Motor neuron (in vitro differentiated cells): ENCODE results near the gene FOXO3. TPM values are rescaled to one million over a fixed set of nuclear protein-coding genes. Genes with fewer than 3 reads are reported as not detected.
"Not testable (repeated sequence)": the region's sequence is repeated elsewhere in the genome, so short reads cannot be mapped to it uniquely, and the experiment has no call there.

Experiments
- ATAC-seq, 8 experiments: fragments of 200-7000 bp; cut with Tn5 transposase; replicated peaks in 6 of 8; 2 replicates each; pipeline ENCODE4 v1.8.0; 2021; ENCODE audit warnings: mild to moderate bottlenecking in 8 of 8, moderate library complexity in 8 of 8
- H3K27ac ChIP-seq, 2 donors: fragments of 250-450 bp; sonication (Bioruptor Pico); 2 replicates each; pipeline ENCODE4 v1.9.0; 2021; ENCODE audit warnings: antibody characterized with exemption in 2 of 2, mild to moderate bottlenecking in 2 of 2, moderate library complexity in 1 of 2
- H3K4me1 ChIP-seq, 2 donors: fragments of 250-450 bp; sonication (Bioruptor Pico); replicated peaks in 1 of 2; 2 replicates each; pipeline ENCODE4 v1.6.1; 2021; ENCODE audit warnings: antibody characterized with exemption in 2 of 2, mild to moderate bottlenecking in 2 of 2, moderate library complexity in 1 of 2
- H3K4me3 ChIP-seq, 5 donors: fragments of 250-450 bp; sonication (Bioruptor Pico); 2 replicates each; pipeline ENCODE4 v1.9.0; 2021; ENCODE audit warnings: antibody characterized with exemption in 5 of 5, mild to moderate bottlenecking in 5 of 5, moderate library complexity in 4 of 5
- WGBS, 10 experiments: fragments of 450-650 bp; shearing (Covaris generic); methylation state at CpG; one replicate each; pipeline ENCODE4 v1.0.0; 2022; 5-methylcytosine and 5-hydroxymethylcytosine counted together
- in situ Hi-C, 9 experiments: fragments of 400-800 bp; cut with MboI; loops; one replicate each; pipeline ENCODE4 v1.15.0; 2021; ENCODE audit warnings: low sequenced_read_pairs in 9 of 9, low pct_unique_long_range_greater_than_20kb in 2 of 9; ENCODE audit not compliant: unreplicated experiment in 9 of 9
- total RNA-seq, 8 experiments: library from RNA; unstranded; fragments of 300-600 nt; gene quantifications; 2 replicates each; pipeline versions ENCODE4 v1.2.3 to v1.2.4, GENCODE V29; 2022

FOXO3 gene
- total RNA-seq, 8 experiments from 2014 or later = 11.0 to 71.0 (median 20.8) TPM

GRCh38 chr6:108682383-108683119, 121.8 kb downstream of the FOXO3 start:
- in situ Hi-C loops, H3K27ac ChIP-seq, H3K4me3 ChIP-seq: not testable (repeated sequence)
- peaks cover 11 to 19% of the 10 kb centered on the region in 2 donors for H3K4me1 ChIP-seq
- 0 to 100% (median 83%) methylated on average over 1 to 2 of the region's 7 CpGs; no CpG with 5 or more reads in 6 of the 10 experiments for WGBS, 10 experiments
- peak in 1 of 8 experiments; percentile 24 for ATAC-seq

- H3K4me3 ChIP-seq, H3K27ac ChIP-seq, ATAC-seq, in situ Hi-C loops: not testable (repeated sequence)
- no CpG with 5 or more reads among the region's 2 CpGs for WGBS, 10 experiments
- H3K4me1 ChIP-seq = peaks cover 11 to 12% of the 10 kb centered on the region in 2 donors
These were observed 123.3 kb downstream of the FOXO3 start for GRCh38 chr6:108683976-108684375.

GRCh38 chr6:108684771-108685329, 124.1 kb downstream of the FOXO3 start:
- no peak overlapping the region for H3K4me3 ChIP-seq
- in situ Hi-C loops = no loop called here
- 0 to 100% (median 38%) methylated on average over 1 to 6 of the region's 8 CpGs; no CpG with 5 or more reads in 2 of the 10 experiments for WGBS, 10 experiments
- peak overlapping the region in 1 of 2 donors; percentile 41 for H3K27ac ChIP-seq
- ATAC-seq = peak in 5 of 8 experiments; percentile 74 to 94 (median 78)
- peaks cover 11 to 12% of the 10 kb centered on the region in 2 donors for H3K4me1 ChIP-seq

GRCh38 chr6:108685970-108686369, 125.3 kb downstream of the FOXO3 start:
- Histone ChIP-seq H3K27ac (no peak overlapping the region), H3K4me3 (no peak overlapping the region), H3K4me1 (peaks cover 12 to 14% of the 10 kb centered on the region in 2 donors)
- ATAC-seq = no peak
- in situ Hi-C loops = no loop called here
- WGBS, 10 experiments = 83 to 100% (median 100%) methylated on average over 1 to 2 of the region's 4 CpGs; no CpG with 5 or more reads in 7 of the 10 experiments

- Histone ChIP-seq H3K27ac (no peak overlapping the region), H3K4me3 (no peak overlapping the region), H3K4me1 (peaks cover 12 to 14% of the 10 kb centered on the region in 2 donors)
- WGBS, 10 experiments = 50 to 100% (median 94%) methylated on average over 1 to 6 of the region's 6 CpGs; no CpG with 5 or more reads in 3 of the 10 experiments
- in situ Hi-C loops = no loop called here
- no peak for ATAC-seq
These were observed 126.2 kb downstream of the FOXO3 start for GRCh38 chr6:108686896-108687295.

- no peak for ATAC-seq
- Histone ChIP-seq H3K4me1 (peaks cover 8 to 11% of the 10 kb centered on the region in 2 donors), H3K4me3 (no peak overlapping the region), H3K27ac (no peak overlapping the region)
- in situ Hi-C loops = no loop called here
- 63 to 100% (median 86%) methylated on average over 1 of the region's 1 CpG; no CpG with 5 or more reads in 3 of the 10 experiments for WGBS, 10 experiments
These were observed 127.2 kb downstream of the FOXO3 start for GRCh38 chr6:108687921-108688320.

- in situ Hi-C loops = no loop called here
- 36 to 92% (median 66%) methylated on average over 1 to 8 of the region's 15 CpGs; no CpG with 5 or more reads in 4 of the 10 experiments for WGBS, 10 experiments
- Histone ChIP-seq H3K4me3 (no peak overlapping the region), H3K4me1 (peaks cover 8 to 10% of the 10 kb centered on the region in 2 donors), H3K27ac (no peak overlapping the region)
- peak in 1 of 8 experiments; percentile 43 for ATAC-seq
These were observed 128.8 kb downstream of the FOXO3 start for GRCh38 chr6:108689272-108690161.

- H3K4me3 ChIP-seq = no peak overlapping the region
- in situ Hi-C loops = no loop called here
- no peak for ATAC-seq
- WGBS, 10 experiments = 55 to 100% (median 87%) methylated on average over 1 to 4 of the region's 6 CpGs
- H3K27ac ChIP-seq = no peak overlapping the region
- H3K4me1 ChIP-seq = peaks cover 0 to 4% of the 10 kb centered on the region in 2 donors
These were observed 129.8 kb downstream of the FOXO3 start for GRCh38 chr6:108690326-108691049.

GRCh38 chr6:108693430-108694154, 132.9 kb downstream of the FOXO3 start:
- in situ Hi-C loops = no loop called here
- WGBS, 10 experiments = 93 to 100% (median 100%) methylated on average over 1 to 2 of the region's 2 CpGs; no CpG with 5 or more reads in 4 of the 10 experiments
- no peak overlapping the region for H3K4me3 ChIP-seq
- peaks cover 0 to 4% of the 10 kb centered on the region in 2 donors for H3K4me1 ChIP-seq
- ATAC-seq = no peak
- H3K27ac ChIP-seq = no peak overlapping the region

GRCh38 chr6:108694816-108695215, 134.1 kb downstream of the FOXO3 start:
- H3K4me3 ChIP-seq = no peak overlapping the region
- no peak for ATAC-seq
- 70 to 100% (median 96%) methylated on average over 1 to 6 of the region's 6 CpGs for WGBS, 10 experiments
- no peak overlapping the region for H3K27ac ChIP-seq
- in situ Hi-C loops = no loop called here
- H3K4me1 ChIP-seq = peaks cover 6 to 11% of the 10 kb centered on the region in 2 donors

- in situ Hi-C loops = no loop called here
- H3K27ac ChIP-seq = no peak overlapping the region
- no peak overlapping the region for H3K4me3 ChIP-seq
- 25 to 100% (median 50%) methylated on average over 2 to 12 of the region's 15 CpGs; no CpG with 5 or more reads in 1 of the 10 experiments for WGBS, 10 experiments
- peak in 1 of 8 experiments; percentile 52 for ATAC-seq
- H3K4me1 ChIP-seq = peaks cover 8 to 11% of the 10 kb centered on the region in 2 donors
These were observed 136.9 kb downstream of the FOXO3 start for GRCh38 chr6:108697561-108698161.
